ENCODE results near the gene MRPL4.
A peak's percentile ranks its signal among the peaks of the same experiment; 100 is the strongest.

Gene MRPL4

DNA sequence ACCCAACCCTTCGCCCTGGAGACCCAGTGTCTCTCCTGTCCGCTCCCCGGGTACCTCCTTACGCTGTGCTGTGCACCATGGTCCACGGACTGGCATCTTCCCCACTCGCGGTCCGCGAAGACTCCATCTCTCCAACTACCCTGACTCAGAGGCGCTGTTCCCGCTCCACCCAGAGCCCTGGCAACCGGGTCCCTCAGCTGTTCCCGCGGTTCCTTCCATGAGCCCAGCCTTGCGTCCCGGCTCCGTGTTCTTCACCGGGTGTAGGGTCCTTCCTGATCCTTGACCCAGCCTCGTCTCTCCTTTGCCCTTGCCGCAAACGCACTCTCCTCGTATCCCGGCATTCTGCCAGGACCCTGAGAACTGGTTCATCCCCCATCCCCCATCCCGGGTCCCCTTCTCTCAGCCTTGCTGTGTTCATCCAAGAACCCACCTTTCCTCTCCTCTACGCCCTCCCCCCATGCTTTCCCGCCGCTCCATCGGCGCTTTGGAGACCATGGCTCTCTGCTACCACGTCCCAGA lies 38.4 kb downstream of the MRPL4 start:
- no peak for DNase-seq

DNA sequence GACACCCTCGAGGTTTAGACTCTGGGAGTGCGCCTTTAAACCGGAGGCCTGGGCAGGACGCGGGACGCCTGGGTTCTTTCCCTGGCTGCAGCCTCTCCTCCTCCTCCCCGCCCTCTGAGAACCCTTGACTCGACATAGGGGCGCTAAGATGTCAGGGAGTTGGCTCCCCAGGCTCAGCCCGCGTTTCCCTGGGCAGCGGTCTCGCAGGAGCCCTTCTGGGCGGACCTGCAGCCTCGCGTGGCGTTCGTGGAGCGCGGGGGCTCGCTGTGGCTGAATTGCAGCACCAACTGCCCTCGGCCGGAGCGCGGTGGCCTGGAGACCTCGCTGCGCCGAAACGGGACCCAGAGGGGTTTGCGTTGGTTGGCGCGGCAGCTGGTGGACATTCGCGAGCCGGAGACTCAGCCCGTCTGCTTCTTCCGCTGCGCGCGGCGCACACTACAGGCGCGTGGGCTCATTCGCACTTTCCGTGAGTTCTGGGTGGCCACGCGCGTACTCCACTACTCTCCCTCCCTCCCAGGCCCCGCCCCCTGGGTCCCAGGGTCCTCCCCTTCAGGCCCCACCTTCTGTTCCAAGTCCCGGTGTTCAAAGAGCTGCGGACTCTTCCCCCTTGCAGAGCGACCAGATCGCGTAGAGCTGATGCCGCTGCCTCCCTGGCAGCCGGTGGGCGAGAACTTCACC lies 39.0 kb downstream of the MRPL4 start:
- no peak for DNase-seq

DNA sequence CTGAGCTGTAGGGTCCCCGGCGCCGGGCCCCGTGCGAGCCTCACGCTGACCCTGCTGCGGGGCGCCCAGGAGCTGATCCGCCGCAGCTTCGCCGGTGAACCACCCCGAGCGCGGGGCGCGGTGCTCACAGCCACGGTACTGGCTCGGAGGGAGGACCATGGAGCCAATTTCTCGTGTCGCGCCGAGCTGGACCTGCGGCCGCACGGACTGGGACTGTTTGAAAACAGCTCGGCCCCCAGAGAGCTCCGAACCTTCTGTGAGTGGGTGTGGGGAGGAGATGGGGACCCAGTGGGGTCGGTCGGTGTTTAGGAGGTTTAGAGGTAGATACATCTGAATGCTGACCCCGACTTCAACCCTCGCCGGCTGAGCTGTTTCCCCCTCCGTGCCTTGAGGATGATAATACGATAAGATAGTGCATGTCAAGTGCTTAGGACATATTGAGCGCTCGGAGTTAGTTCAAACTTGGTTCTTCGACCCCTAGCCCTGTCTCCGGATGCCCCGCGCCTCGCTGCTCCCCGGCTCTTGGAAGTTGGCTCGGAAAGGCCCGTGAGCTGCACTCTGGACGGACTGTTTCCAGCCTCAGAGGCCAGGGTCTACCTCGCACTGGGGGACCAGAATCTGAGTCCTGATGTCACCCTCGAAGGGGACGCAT lies 39.7 kb downstream of the MRPL4 start:
- DNase-seq = no peak

DNA sequence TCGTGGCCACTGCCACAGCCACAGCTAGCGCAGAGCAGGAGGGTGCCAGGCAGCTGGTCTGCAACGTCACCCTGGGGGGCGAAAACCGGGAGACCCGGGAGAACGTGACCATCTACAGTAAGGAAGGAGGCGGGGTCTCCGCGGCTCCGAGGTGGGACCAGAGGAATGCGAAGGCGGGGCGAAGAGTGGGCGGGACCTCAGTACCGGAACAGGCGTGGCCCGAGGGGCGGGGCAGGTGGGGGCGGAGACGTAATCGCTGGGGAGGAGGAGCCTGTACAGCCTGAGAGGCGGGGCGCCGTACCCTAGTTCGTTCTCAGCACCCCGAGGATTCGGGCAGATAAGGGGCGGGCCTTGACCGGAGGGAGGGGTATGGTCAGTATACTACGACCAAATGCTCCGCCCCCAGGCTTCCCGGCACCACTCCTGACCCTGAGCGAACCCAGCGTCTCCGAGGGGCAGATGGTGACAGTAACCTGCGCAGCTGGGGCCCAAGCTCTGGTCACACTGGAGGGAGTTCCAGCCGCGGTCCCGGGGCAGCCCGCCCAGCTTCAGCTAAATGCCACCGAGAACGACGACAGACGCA lies 40.3 kb downstream of the MRPL4 start:
- peak; percentile 45 for DNase-seq

DNA sequence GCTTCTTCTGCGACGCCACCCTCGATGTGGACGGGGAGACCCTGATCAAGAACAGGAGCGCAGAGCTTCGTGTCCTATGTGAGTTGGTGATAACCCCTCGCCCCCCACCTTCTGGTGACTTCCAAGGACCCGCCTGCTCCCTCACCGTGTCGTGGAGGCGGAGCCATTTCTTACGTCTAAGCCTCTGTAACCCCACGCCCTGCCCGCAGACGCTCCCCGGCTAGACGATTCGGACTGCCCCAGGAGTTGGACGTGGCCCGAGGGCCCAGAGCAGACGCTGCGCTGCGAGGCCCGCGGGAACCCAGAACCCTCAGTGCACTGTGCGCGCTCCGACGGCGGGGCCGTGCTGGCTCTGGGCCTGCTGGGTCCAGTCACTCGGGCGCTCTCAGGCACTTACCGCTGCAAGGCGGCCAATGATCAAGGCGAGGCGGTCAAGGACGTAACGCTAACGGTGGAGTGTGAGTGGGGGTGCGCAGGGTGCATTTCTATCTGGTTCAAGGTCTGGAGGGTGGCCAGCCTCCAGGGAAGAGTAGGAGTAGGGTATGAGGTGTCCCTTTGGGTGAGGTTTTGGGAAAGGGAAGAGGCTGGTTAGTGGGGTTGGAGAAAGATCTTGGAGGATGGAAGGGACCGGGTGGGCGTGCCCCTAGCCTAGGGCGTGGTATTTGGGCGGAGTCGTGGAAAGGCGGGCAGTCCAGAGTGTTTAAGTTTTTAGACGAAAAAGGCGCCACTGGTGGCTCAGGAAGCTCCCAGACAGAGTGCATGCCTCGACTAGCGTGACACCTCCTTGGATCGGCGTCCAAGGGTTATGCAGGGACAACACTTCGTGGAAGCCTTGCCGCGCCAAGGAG lies 41.0 kb downstream of the MRPL4 start:
- no peak for DNase-seq

DNA sequence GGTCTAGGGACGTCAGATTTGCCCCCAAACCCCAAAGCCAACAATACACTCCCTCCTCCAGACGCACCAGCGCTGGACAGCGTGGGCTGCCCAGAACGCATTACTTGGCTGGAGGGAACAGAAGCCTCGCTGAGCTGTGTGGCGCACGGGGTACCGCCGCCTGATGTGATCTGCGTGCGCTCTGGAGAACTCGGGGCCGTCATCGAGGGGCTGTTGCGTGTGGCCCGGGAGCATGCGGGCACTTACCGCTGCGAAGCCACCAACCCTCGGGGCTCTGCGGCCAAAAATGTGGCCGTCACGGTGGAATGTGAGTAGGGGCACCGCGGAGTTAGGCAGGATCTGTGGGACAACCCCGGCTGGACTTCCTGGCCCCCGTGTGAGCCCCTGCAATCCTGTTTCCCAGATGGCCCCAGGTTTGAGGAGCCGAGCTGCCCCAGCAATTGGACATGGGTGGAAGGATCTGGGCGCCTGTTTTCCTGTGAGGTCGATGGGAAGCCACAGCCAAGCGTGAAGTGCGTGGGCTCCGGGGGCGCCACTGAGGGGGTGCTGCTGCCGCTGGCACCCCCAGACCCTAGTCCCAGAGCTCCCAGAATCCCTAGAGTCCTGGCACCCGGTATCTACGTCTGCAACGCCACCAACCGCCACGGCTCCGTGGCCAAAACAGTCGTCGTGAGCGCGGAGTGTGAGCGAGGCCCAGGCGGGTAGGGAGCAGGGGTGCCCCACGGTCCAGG lies 41.8 kb downstream of the MRPL4 start:
- no peak for DNase-seq

DNA sequence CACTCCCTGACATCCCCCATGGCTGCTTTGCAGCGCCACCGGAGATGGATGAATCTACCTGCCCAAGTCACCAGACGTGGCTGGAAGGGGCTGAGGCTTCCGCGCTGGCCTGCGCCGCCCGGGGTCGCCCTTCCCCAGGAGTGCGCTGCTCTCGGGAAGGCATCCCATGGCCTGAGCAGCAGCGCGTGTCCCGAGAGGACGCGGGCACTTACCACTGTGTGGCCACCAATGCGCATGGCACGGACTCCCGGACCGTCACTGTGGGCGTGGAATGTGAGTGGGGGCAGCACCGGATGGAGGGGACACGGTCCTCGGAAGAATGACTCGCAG lies 42.3 kb downstream of the MRPL4 start:
- DNase-seq = no peak

DNA sequence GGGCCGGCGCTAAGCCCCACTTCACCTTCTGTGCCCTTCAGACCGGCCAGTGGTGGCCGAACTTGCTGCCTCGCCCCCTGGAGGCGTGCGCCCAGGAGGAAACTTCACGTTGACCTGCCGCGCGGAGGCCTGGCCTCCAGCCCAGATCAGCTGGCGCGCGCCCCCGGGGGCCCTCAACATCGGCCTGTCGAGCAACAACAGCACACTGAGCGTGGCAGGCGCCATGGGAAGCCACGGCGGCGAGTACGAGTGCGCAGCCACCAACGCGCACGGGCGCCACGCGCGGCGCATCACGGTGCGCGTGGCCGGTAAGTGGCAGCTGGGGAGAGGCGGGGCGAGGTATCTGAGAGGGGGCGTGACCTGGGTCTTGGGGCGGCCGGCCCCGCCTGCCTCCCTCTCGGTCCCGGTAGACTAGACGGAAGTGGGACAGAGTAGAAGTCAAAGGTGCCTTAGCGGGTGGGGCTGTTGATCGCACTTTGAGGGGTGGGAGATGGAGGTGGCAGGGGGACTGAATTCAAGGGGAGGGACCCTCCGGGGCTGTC lies 43.4 kb downstream of the MRPL4 start:
- no peak for DNase-seq

DNA sequence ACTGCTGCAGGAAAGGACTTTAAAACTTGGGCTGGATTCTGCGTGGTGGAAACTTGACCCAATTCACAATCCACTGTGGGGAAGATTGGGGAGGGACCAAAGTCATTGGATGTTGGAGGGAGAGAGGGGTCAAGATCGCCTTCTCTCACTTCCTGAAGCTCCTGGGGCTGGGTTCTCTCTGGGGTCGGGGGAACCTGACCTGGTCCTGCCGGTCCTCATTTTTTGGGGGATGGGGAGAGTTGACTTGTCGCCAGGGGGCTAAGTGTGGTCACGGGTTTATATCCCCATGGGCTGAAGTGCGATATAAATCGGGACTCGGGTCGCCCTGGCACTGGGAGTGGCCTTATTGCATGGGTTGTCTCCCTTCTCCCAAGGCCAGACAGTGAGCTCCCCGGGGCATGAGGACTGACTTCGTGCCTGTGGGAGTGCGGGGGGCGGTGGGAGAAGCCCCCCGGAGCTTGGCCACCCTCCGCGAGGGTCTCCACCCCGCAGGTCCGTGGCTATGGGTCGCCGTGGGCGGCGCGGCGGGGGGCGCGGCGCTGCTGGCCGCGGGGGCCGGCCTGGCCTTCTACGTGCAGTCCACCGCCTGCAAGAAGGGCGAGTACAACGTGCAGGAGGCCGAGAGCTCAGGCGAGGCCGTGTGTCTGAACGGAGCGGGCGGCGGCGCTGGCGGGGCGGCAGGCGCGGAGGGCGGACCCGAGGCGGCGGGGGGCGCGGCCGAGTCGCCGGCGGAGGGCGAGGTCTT lies 44.0 kb downstream of the MRPL4 start:
- no peak for DNase-seq

DNA sequence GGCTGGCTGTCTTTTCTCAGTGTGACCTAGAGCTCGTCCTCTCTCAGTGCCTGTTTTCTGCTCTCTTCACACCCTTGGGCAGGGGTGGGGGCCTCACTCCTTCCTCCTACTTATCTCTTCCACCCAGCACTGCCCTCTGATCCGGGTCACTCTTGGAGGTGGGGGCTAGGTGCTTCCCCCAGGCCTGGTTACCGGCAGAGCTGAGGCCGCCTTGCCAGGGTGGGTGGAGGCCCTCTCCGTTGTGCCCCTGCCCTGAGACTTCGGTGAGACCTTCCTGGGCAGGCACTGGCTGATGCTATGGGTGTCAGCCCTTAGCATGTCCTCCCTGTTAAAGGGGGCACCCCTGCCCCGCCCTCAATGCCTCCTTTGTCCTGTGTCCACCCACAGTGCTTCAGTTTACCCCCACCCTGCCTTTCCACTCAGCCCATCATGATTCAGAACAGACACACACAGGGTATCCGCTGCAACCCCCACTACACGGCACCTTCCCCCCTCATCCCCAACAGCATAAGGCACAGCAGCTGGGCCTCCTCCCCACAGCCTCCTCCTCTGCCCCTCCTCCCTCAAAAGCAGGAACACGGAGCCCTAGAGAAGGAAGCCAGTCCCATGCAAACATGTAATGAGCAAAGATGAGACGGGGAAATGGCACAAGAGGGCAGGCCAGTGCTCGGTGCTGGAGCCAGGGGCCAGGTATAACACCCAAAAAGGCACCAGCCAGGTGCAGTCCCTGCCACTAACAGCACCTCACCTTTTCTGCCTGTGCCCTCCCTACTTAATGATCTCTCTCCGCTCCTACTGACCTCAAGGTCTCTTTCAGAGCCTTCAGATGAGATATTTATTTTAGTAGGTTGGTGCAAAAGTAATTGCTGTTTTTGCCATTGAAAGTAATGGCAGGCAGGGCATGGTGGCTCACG lies 47.8 kb downstream of the MRPL4 start:
- DNase-seq = no peak

DNA sequence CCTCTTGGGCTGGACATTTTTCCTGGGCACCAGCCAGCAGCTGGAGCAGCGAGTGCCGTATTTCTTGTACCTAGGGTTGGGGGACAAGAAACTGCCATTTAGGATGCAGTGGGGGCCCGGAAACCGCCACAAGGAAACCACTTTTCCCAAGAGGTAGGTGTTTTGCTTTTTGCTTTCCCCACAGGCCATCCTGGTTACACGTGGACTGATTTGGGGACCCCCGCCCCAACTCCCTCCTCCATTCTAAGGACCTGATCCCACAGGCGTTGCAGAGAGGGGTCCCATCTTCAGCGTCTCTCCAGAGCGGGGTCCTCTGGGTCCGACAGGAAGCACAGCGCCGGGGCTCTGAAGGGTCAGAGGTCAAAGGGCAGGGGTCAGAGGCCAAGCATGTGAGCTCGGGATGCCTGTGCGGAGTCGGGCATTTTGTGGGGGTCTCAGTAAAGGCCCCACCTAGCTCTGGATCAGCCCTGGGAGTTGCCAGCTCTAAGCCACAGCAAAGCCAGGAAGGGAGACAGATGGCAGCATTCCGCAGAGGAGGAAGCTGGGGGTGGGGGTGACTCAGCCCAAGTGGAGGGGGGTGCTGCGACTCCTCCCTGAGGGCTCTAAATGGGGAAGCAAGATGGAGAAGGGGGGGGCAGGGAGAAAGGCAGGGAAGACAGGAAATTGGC lies 53.3 kb downstream of the MRPL4 start:
- DNase-seq = no peak

DNA sequence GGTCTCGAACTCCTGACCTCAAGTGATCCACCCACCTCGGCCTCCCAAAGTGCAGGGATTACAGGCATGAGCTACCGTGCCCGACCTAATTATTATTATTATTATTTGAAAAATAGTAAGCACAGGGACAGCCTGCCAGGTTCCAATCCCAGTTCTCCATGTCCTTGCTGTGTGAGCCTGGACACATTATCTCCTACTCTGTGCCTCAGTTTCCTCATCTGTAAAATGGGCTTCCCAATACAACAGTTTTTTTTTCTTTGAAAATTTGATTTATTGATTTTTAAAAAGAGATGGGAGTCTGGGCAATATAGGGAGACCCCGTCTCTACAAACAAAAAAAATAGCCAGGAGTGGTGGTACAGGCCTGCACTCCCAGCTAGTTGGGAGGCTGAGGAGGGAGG lies 54.3 kb downstream of the MRPL4 start:
- no peak for DNase-seq

DNA sequence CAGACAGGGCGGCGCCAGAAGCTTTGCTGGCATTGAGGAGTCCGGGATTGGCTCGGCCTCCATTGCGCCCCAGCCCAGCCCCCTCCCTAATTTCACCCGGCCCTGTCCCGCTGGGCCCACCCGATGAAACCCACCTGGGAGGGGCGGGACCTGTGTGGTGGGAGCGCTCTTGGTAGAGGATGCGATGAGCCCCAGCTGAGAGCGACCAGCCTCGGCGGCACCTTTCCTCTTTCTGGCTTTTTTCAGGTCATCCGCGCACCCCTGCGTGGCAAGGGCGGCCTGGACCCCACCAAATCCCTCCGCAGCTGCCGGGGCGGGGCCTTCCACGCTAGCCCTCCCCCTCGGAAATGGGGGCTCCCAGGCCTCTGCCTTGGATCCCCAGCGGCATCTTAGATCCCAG lies 57.4 kb downstream of the MRPL4 start, which contains the start of gene ZGLP1:
ZGLP1 (minus strand) TSS at position 393 of the 400 bp plus-strand sequence.
- DNase-seq = no peak

Data from DMS153 (cell line).